Spleen (tissue), 7 donors: ENCODE results near the gene CD40.

Experiments used
- CTCF ChIP-seq, 11 experiments: fragments of 200-600 bp in 7 of 11; fragments of 450-650 bp in 4 of 11; sonication (generic) in 4 of 11; IDR thresholded peaks in 8 of 11; conservative IDR thresholded peaks in 3 of 11; 1 replicate in 7 of 11; 2 replicates in 4 of 11; pipeline versions ENCODE4 v1.4.0 to v1.8.0; 2016 to 2021; ENCODE audit warnings: antibody characterized with exemption in 11 of 11, inconsistent platforms in 4 of 11, mild to moderate bottlenecking in 1 of 11
- POLR2A ChIP-seq, 3 donors: fragments of 450-650 bp; IDR thresholded peaks; one replicate each; pipeline ENCODE4 v1.5.1; 2017; ENCODE audit warnings: antibody characterized with exemption in 3 of 3, mild to moderate bottlenecking in 1 of 3
- donor health status: DM: no; HTN: no; CAD: no; lungs with moderate emphysema.
- donor health status: DM: no; HTN: no; CAD: no.
- donor health status: DM: no; HTN: no; CAD: no.

DNA sequence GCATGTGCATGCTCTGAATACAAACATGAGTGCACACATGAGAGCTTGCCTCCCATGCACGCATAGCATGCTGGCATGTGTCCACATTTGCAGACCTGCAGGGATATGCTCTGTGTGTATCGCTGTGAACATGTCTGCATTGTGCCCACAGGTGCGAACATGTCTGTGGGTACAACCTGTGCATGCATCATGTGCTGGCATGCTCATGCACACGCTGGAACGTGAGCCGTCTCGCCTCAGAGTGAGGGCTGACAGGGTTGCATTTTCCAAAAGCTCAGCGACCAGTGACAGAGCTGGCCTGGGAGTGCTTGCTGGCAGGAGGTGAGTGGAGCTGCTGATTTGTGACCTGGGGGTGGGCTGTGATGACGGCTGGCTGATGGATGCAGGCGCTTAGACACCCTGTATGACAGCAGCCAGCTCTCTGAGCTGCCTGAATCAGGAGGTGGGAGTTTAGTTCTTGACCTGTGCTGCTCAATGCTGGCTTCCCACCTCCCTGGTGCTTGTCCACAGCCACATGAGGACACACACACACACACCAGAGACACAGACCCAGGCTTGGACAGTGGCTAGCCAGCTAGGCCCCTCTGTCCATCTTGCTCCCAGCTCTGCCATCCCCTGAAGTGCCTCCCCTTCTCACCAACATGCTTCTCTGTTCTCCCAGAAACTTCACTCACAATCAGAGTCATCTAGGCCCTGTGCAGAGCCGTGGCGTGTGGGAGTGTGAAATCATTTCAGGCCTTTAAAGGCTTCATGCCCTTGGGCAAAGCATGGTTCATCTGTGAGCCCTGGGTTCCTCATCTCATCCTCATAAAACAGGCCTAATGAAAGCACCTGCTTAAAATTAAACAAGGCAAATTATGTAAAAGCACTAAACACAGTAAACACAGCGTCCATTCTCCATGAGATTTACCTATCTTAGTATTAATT is 51.4 kb downstream of the CD40 start:
- TF ChIP-seq CTCF (IDR thresholded peaks at IDR 0.05 in 8 of 11, conservative IDR thresholded peaks at IDR 0.05 in 3 of 11) (no peak), POLR2A (IDR thresholded peaks at IDR 0.05) (no peak)
